Dermis blood vessel endothelial cell (primary cell): ENCODE results near the gene LTBP3. TPM values are rescaled to one million over a fixed set of nuclear protein-coding genes. Genes with fewer than 3 reads are reported as not detected.
"Not testable (repeated sequence)": the region's sequence is repeated elsewhere in the genome, so short reads cannot be mapped to it uniquely, and the experiment has no call there.

Experiments
- DNase-seq: peaks from one replicate; pipeline ENCODE4 v3.0.0; 2010
- total RNA-seq: library from RNA; depleted of rRNA; stranded (reverse); fragments of >200 nt; gene quantifications from 2 replicates; pipeline ENCODE4 v1.2.3, GENCODE V29; 2014

Gene LTBP3
- total RNA-seq, 1 donor from 2014 or later, result 31.1 TPM

- DNase-seq, result no peak
Measured at GRCh38 chr11:65571420-65571819, 13.3 kb upstream of the LTBP3 start.

- peak; percentile 99 for DNase-seq
Measured at GRCh38 chr11:65569973-65570918, 12.1 kb upstream of the LTBP3 start, which contains the start of gene ZNRD2. Gene ZNRD2, plus strand, starts transcription at chr11:65570477. Its CDS starts 15 bp downstream, at chr11:65570492.

- no peak for DNase-seq
Measured at GRCh38 chr11:65569164-65569972, 11.2 kb upstream of the LTBP3 start.

GRCh38 chr11:65565624-65566453, 7.7 kb upstream of the LTBP3 start:
- peak; percentile 54 for DNase-seq

- DNase-seq, result not testable (repeated sequence)
Measured at GRCh38 chr11:65564879-65565559, 6.9 kb upstream of the LTBP3 start.

GRCh38 chr11:65563601-65564000, 5.4 kb upstream of the LTBP3 start:
- no peak for DNase-seq

- DNase-seq, result no peak
Measured at GRCh38 chr11:65562788-65563187, 4.6 kb upstream of the LTBP3 start.

- DNase-seq, result no peak
Measured at GRCh38 chr11:65562020-65562419, 3.9 kb upstream of the LTBP3 start.

- DNase-seq, result peak; percentile 79
Measured at GRCh38 chr11:65560555-65561418, 2.6 kb upstream of the LTBP3 start.

GRCh38 chr11:65559951-65560537, 1.9 kb upstream of the LTBP3 start:
- peak; percentile 74 for DNase-seq

- DNase-seq, result no peak
Measured at GRCh38 chr11:65559535-65559934, 1.4 kb upstream of the LTBP3 start.

GRCh38 chr11:65558930-65559509, 861 bp upstream of the LTBP3 start:
- peak; percentile 40 for DNase-seq

GRCh38 chr11:65557280-65558001, 718 bp downstream of the LTBP3 start:
- DNase-seq, result peak; percentile 19

- peak; percentile 26 for DNase-seq
Measured at GRCh38 chr11:65556470-65557279, 1.5 kb downstream of the LTBP3 start.

- DNase-seq, result peak; percentile 51
Measured at GRCh38 chr11:65555693-65556231, 2.4 kb downstream of the LTBP3 start.

- DNase-seq, result no peak
Measured at GRCh38 chr11:65554842-65555430, 3.2 kb downstream of the LTBP3 start.

- no peak for DNase-seq
Measured at GRCh38 chr11:65554057-65554818, 3.9 kb downstream of the LTBP3 start.
